ENCODE data around the gene DTNBP1.

Gene DTNBP1

GRCh38 chr6:15473741-15474161, 189.1 kb downstream of the DTNBP1 start:
- DNase-seq, result no peak

DNA sequence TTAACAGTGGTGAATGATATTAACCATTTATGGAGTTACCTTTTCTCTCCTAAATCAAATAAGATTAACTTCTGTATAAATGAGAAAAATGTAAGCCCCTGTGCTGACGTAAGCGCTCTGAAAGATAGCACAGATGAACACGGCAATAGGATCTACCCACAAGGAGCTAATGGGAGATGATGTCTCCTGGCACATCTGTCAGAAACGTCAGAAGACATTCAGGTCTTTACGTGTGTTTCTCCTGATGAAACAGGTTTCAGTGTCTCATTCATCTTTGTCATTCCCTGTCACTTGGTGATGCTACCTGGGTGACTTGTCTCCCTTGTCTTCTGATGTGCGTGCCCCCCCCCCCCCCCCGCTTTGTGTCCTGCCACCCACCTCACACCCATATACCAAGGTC, 189.7 kb downstream of the DTNBP1 start:
- DNase-seq, result no peak
